Sigmoid colon (tissue), 4 donors: ENCODE data around the gene ZNHIT2.

Experiments
- CTCF ChIP-seq, 4 experiments: fragments of 450-650 bp in 3 of 4; fragments of 200-600 bp in 1 of 4; IDR thresholded peaks; one replicate each; pipeline ENCODE4 v1.5.1; 2016 to 2019; ENCODE audit warnings: antibody characterized with exemption in 4 of 4, mild to moderate bottlenecking in 3 of 4, moderate library complexity in 2 of 4
- POLR2A ChIP-seq, 2 donors: fragments of 450-650 bp; IDR thresholded peaks; one replicate each; pipeline ENCODE4 v1.6.1; 2016; ENCODE audit warnings: antibody characterized with exemption in 2 of 2, mild to moderate bottlenecking in 2 of 2, moderate library complexity in 2 of 2
- POLR2AphosphoS5 ChIP-seq, 4 donors: sonication (generic); formaldehyde crosslinking; IDR thresholded peaks; one replicate each; pipeline ENCODE4 v1.6.1; 2017; ENCODE audit warnings: antibody characterized with exemption in 4 of 4

- TF ChIP-seq POLR2AphosphoS5 (IDR thresholded peaks at IDR 0.05) (no peak), POLR2A (IDR thresholded peaks at IDR 0.05) (no peak), CTCF (IDR thresholded peaks at IDR 0.05) (no peak)
Measured at GRCh38 chr11:65115361-65116082, 2.0 kb downstream of the ZNHIT2 start.
